HG03460 (cell line): ENCODE results near the gene PLCB4.

ENCODE experiments used
- ATAC-seq: cut with Tn5 transposase; IDR thresholded peaks from one replicate; pipeline ENCODE4 v1.9.1; 2021; ENCODE audit not compliant: unreplicated experiment

Gene PLCB4

DNA sequence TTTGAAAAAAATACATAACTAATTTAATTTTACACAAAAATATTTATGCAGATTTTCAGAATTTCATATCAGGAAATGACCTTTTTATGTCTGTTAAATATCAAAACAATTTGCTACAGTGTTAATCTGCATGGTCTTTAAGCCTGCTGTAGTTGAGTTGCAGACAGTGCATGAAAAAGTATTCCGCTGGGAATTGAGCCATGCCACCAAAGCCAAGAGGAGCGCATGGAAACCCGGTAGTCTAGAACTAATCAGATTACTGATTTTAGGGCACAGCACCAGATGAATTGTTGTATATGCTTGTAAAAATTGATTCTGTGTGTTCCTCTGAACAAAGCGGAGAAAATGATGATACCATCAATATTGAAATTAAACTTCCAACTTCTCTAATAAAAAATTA, 411.2 kb downstream of the PLCB4 start:
- ATAC-seq: no peak

DNA sequence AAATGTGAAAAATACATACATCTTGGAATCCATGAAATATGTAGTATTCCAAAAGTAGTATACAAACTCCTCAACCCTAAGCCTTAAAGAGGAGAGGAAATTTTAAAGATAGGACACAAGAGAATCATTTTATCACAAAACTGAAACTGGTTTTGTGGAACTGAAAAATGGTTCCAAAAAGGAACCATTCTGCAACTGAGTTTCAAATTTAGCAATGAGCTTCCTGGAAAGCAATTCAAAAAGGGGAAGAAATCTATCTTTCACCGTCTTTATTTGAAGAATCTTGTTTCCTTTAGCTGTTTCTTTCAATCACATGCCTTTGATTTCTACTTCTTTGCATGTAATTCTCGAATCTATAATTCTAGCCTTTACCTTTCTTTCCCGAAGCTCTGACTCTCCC, 413.3 kb downstream of the PLCB4 start:
- ATAC-seq: no peak

DNA sequence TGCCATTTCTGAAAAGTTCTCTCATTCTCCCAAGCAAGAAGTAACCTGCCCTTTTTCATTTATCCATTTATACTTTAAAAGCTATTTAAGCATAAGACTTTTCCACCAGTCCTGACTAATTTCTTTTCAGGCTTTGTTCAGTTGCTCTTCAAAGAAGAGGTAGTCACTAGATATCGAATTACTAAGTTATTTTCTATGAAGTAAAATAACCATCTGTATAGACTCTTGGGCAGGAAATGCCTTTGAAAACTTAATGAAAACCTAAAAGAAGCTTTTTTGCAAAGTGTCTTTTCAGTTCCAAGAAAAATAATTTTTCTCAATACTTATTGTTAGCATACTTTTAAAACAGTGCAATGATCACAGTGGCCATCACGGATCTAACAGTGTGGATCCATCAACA, 414.2 kb downstream of the PLCB4 start:
- no peak for ATAC-seq

DNA sequence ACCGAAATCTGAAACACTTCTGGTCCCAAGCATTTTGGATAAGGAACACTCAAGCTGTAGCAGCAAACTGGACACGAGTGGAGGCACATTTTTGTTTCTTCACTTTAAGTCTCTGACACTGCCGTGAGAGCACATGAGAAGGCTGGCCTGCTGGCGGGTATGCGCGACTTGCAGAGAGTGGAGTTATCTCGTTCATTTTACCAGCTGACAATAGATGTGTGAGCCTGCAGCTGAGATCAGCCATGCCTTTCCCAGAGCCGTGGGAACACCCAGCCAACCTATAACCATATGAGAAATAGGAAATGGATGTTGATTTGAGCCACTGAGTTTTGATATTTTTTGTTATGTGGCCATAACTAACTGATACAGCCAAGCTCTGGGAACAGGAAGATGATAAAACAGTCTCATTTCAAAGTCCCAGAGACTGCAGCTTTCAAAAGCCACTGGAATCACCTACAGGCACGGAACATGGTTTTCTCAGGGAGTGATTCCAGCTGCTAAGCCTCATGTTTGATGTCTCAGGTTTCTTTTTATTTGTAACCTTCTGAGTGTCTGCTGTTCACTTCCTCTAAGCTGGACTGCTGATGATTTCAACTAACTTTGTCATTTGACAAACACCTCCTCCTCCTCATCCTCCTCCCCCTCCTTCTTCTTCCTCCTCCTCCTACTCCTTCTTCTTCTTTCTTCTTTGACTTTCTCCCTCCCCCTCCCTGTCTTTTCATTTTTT, 416.9 kb downstream of the PLCB4 start:
- no peak for ATAC-seq

DNA sequence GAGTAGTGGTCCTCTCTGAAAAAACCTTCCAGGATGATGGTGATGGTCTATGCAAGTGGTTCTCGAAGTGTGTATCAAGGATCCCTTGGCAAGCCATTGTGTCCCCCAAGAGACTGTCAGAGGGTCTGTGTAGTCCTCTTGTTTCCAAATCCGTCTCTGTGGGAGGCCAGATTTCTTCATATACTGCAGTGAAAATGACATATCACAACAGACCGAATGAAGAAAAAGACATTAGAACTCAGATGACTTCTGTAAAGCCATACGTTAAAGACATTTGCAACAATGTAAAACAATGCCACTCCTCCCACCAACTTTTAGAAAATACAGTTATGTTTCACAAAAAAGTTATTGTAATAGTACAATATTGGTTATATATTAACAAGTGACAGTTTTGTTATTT, 418.3 kb downstream of the PLCB4 start:
- no peak for ATAC-seq

DNA sequence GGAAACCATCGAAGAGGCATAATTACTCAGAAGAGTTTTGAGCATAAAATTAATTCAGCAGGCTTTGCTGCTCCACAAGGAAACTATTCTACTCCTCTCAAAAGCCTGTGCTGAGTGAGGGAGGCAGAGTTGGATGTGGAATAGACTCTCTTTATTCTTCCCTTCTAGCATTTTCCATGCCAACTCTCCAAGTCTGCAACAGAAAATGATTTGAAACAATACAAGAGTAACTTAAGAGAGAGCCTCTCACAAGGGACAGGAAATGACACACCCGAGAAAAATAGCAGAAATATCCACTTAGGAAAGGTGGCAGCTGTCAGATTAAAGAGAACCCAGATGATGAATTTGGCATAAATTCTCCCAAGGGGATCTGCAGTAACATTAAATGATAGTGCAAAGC, 419.2 kb downstream of the PLCB4 start:
- no peak for ATAC-seq

DNA sequence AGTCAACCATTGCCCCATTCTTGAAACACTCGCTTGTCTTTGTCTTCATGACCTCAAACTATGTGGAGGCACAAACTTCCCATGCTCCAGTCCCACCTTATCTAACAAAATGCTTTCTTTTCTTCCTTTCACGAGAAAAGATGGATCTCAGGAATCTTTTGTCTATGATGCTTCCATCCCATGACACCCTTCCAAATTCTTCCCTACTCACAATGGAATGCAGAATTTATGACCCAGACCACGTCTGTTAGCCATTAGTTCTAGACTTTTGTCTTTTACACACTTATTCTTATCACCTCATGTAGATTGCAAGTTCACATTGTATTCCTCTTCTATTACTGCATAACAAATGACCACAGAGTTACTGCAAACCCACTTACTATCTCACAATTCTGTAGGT, 421.3 kb downstream of the PLCB4 start:
- no peak for ATAC-seq

DNA sequence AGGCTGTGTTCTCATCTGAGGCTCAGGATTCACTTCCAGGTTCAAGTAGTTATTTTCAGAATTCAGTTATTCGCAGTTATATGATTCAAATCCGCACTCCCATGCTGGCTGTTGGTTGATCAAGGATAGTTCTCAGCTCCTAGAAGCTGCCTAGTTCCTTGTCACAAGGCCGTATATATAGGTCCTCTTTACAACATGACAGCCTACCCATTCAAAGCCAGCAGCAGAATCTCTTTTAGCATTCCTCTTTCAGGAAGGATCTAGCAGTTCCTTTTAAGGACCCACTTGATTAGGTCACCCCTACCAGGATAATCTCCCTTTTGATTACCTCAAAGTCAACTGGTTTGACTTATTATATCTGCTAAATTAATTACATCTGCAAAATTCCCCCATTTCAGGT, 421.7 kb downstream of the PLCB4 start:
- ATAC-seq: no peak

DNA sequence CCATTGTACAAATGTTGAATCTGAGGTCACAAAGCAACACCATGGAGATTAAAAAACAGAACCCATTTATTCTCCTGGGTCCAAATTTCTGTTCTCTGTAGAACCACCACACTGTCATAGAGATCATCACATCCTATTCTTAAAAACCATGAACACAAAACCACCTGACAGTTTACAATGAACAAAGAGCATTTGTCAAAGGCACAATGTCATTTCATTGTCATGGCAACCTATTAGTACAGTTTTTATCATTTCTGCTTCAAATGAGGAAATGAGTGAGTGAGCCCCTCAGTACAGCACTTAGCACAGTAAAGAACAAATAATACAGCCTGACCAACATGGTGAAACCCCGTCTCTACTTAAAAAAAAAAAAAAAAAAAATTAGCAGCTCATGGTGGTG, 422.4 kb downstream of the PLCB4 start:
- ATAC-seq: no peak

DNA sequence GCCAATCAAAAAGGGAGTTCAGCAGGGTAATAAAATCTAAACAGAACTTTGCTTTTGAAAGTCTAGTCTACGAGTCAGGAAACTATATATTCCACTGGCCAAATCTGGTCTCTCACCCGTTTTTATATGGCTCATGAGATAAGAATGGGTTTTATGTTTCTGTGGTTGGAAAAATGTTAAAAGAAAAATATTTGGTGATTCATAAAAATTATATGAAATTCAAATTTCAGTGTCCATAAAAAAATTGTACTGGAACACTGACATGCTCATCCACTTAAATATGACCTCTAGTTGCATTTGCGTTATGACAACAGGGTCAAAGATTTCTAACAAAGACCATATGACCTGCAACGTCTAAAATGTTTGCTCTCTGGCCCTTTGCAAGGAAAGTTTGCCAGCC, 423.2 kb downstream of the PLCB4 start:
- ATAC-seq: no peak

DNA sequence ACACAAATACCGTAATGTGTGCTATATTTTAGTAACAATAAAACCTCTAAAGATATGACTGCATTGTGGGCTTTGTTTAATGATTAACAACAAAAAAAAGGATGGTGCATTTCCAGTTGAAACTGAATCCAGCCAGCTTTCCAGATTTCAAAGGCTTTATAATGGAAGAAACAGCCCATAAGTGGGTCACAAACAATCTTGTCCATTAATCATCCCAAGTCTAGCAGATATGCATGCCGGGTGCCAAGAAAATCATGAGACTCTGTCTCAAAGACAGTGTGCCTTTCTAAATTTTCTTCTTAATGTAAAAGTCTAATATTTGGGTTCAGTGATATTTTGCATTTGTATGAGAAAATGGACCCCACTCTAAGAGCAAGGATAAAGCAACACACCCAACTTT, 424.9 kb downstream of the PLCB4 start:
- ATAC-seq: no peak

DNA sequence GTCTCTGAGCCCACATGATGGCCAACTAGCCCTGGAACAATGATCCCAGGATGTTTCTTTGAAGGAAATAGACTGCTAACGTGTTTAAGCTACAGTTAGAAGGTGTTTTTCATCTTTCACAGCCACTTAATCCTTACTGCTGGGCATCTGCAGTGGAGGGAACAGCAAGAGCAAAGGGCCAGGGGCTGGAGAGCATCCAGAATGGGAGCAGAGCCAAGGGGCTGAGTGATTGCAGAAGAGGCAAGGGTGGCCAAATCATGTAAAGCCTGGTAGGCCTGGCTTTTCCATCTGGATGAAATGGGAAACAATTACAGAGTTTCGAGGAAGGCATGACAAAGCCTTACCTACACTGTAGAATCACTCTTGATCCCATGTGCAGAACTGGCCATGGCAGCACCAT, 426.8 kb downstream of the PLCB4 start:
- no peak for ATAC-seq

DNA sequence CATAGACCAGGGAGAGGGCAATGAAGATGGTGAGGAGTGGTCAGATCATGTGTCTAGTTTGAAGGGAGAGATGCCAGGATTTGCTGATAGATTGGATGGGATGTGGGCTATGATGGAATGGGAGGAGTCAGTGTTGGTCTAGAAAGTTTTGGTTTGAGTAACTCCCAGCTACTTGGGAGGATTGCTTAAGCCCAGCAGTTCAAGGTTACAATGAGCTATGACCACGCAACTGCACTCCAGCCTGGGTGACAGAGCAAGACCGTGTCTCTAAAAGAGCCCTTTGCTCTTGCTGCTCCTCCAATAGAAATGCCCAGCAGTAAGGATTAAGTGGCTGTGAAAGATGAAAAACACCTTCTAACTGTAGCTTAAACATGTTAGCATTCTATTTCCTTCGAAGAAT, 427.3 kb downstream of the PLCB4 start:
- ATAC-seq: no peak

DNA sequence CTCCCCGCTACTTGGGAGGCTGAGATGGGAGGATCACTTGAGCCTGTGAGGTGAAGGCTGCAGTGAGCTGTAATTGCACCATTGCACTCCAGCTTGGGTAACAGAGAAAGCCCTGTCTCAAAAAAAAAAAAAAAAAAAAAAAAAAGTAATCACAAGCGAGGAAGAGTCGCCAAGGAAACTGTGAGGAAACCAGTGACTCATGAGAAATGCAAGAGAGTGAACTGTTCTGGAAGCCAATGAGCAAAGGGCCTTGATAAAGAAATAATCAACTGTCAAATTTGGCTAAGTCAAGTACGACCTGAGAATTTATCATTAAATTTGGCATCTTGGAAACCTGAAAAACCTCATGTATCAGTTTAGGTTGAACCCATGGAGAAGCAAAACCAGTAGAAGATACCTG, 429.4 kb downstream of the PLCB4 start:
- ATAC-seq: no peak

DNA sequence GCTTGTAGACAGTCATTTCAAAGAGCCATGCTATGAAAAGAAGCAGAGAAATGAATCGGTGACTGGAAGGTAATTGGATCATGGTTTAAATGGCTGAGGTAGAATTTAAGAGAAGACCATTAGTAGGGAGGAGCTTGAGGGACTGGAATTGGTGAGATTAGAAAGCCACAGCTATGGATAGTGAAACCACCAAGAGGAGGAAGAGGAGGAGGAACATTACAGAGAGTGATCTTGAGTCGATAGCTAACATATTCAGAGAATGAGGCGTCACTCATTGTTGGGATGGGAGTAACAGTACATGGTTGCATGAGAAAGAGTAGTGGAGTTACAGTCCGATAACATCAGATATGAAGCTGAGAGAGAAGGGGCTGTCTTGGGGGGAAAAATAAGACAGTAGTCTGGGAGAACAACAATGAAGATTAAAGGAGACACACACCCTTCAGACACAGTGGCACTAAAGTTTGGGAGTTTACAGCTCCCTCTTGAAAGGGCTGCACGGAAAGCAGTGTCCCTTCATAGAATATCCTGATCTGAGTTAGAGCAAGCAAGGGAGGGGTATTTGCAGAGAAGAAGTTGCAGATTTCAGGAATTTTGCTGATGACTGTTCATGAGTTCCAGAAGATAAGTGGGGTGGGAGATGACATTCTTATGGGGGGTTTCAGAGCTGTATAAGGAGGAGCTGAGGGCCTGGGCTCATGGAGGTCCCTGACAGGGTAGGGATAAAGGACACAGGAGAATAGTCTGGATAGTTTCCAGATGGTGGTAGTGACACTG, 430.4 kb downstream of the PLCB4 start:
- no peak for ATAC-seq

DNA sequence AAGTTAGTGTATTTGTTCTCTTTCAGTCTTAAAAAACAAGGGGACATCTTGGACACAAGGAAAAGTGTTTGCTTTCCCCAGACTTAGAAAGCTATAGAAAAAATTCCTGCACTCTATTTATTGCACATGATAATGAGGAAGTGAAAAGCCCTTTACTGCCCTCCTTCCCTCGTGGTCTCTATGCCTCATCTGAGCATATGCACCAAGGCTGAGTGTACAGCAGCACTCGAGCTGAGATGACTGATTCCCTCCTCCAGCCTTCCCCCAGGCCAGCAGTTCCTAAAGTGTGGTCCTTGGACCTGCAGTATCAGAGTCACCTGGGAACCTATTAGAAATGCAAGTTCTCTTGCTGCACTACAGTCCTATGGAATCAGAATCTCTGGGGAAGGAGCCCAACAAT, 431.2 kb downstream of the PLCB4 start:
- peak; percentile 53 for ATAC-seq

DNA sequence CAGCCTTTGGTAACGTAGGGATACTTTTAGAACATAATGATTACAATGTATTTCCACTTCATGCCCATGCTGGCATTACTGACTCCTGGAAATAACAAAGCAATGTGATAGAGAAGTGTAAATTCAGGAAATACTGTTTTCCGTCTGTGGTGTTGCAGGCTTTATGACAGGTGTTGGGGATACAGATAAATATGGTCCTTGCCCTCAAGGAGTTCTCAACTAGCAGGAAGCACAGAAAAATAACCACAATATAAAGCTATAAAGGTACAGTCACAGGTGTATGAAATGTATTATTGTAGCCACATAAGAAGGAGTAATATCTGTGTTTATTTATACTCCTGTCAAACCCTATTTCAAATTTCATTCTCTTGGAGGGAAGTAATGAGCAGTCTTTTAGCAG, 432.6 kb downstream of the PLCB4 start:
- no peak for ATAC-seq

DNA sequence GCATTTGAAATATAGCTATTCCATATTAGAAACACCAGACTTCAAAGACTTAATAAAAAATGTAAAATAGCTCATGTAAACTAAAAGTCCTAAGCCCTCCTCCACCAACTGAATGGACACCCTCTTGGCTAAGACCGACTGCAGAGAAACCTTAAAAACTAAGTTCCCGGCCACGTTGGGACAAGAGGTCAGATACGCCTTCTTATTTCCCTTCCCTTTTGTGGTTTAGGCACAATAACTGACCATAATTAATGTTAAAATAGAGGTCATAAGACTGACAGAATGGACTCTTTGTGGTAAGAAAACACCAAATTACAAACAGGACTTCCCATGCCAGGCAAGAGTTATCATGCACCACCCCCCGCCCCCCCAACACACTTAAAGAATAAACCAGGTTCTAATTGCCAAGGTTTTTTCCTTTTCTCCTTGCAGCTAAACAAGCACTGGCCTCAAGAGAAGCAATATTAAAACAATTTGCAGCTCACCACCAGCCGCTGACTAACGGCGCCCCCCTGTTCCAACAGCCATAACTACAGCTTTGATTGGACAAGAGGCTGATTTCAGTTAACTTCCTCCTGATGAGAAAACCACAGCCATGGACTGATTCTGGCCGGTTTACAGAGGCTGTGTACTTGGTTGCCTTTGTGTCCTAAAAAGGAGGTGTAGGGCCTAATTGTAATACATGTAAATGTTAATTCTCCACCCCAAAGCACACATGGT, 434.8 kb downstream of the PLCB4 start:
- no peak for ATAC-seq

DNA sequence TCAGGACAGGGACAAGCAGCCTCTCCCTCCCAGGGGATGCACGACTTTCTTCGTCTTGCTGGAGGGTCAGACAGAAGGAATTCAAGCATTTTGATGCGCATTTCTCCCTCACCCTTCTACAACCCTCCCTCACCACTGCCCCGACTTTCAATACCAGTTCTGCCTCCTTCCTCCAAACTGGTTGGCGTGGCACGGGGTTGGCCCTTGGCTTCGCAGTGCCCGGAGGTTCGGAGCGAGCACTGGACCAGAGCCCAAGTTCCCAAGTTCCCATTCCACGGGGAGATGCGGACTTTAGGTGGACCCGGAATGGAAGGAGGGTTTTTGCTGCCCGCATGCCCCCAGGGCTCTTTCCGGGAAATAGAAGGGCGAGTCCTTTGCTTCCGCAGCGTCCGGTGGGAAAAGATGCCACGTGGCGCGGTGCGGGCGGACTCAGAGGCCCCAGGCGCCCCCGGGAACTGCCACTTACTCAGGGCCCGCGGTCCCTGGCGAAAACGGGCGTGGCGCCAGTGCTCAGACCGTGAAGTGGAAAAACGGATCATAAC, 437.5 kb downstream of the PLCB4 start:
- ATAC-seq: no peak

DNA sequence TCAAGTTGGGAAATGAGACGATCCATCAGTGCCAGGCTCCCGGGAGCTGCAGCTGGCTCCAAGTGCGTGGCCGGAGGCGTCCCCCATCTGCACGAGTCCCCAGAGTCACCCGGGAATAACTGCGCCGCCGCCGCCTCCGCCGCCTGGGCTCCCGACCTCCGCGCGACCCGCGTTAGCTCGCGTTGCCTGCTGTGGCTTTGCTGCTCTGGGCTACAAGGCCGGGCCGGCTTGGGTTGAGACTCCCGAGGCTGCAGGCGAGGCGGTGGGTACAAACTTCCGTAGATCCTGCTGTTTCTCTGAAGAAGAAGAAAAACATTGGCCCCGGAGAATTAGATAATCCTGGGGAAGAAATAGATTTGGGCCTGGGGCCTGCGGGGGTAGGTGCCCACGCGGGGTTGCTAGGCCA, 438.1 kb downstream of the PLCB4 start:
- no peak for ATAC-seq

DNA sequence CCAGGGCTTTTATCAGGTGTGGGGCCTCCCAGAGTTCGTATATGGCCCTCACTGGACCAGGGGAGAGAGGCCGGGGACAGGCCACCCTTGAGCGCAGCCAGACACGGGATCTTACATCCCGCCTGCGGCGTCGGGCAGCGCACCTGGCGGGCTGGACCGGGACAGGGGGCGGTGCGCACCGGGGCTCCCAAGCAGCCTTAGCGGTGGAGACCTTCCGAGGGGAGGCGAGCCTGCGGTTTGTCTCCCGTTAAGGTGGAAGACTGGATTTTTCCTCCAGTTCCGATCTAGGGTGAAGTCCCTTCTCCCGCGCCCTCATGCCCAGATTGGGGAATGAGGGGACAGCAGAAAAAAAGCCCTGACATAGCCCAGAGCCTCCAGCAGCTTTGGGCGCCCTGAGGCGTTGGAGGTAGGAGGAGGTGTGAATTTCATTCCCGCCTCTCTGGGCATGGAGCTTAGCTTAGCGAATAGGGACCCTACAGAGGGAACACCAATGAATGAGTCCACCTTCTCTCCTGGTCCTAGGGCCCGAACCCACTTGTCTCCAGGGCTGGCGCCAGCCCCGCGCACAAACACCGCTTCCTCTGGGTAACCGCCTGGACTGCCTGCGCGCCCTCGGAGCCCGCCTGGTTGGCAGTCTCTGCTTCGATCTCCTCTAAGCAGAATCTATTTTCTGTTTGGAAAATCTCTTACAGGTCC, 438.8 kb downstream of the PLCB4 start:
- ATAC-seq: no peak
